Stimulated activated CD8-positive, alpha-beta memory T cell treated with anti-CD3 and anti-CD28 coated beads, Interleukin-7, amount 100 ng/mL, for 4 hours (primary cell): ENCODE measurements around the gene AKT1.

Experiments
- DNase-seq, 2 donors: peaks; one replicate each; pipeline ENCODE4 v3.0.0-alpha.2; 2020; ENCODE audit warnings: low read depth in 2 of 2

Gene AKT1

DNA sequence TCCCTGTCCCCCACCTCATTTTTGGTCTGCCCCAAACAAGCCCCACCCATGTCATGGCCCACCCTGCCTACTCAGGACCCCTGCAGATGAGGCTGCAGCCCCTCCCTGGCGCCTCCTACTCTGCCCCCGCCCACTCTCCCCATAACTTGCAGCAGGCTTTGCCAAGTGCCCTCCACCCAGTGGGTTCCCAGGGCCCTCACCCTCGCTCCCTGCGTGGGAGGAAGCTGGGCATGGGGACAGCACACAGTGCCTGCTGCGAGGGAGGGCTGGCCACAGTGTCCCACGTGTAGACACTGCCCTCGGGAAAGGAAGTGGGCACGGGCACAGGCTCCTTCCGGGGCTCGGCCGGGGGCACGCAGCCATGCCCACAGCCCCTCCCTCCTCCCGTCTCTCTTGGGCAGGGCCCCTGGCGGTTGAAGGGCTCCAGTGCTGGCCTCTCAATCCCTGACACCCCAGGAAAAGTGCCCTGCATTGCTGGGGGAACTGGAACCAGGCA lies 9.4 kb downstream of the AKT1 start:
- DNase-seq, result no peak

DNA sequence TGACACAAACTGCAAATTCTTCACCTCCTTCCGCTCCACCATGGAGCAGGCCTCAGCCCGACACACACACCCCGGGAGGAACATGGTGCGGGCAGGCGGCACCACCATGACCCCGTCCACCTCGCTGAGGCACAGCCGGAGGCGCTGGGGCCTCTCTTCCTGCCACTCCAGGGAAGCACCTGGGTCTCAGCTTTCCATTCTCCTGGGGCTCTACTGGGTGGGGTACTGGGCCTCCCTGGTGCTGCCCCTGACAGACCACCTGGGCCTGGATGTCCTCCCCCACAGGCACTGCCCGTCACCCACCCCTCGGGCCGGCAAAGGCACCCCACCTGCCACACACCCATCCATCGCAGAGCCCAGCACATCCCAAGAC lies 9.9 kb downstream of the AKT1 start:
- DNase-seq, result no peak

DNA sequence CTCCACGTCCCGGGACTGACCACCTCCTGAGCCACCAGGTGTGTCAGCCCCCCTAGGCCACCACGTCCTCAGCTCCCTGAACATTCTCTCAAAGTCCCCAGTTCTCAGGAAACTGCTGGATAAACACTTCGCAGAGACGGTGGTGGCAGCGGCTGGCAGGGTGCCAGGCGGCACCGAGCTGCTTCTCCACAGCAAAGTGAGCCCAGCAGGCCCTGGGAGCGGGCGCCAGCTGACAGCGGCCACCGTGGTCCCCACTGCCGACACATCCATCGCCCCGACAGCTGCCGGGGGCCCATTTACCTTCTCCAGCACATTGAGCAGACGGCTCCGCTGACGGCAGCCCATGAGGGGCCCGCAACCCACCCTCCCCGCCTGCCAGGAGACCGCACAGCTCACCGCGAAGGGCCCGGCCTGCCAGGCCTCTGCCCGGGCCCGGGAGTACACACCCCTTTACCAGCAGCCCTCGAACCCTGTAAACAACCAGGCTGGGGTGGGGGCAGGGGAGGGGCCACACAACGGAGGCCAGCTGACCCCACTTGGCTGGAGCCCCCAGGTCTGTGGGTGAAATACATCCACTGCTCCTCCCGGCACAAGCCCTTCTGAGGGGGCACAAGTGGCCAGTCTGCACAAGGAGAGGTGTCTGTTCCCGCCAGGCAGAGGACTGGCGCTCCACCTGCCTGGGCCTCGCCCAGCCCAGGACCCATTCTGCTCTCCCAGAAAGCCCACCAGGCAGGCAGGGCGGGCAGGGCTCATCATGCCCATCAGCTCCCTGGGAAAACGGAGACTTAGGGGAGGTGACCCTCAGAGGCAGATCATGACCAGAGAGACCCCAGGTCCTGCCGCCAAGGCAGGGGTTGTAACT lies 10.5 kb downstream of the AKT1 start:
- no peak for DNase-seq

DNA sequence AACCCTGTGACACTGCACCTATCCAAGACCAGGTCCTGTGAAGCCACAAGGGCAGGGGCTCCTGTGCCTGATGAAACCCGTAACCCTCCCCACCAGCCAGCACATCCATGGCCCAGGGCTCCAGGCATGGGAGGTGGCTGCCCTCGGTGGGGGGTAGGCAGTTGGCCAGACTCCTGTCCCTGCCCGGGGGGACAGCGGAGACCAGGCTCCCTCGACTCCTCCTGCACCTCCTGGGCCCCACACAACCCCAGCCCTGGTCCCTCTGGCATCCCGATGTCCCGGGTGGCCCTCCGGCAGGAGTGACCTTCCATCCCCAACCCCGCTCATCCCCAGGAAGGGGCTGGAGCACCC lies 11.4 kb downstream of the AKT1 start:
- no peak for DNase-seq

DNA sequence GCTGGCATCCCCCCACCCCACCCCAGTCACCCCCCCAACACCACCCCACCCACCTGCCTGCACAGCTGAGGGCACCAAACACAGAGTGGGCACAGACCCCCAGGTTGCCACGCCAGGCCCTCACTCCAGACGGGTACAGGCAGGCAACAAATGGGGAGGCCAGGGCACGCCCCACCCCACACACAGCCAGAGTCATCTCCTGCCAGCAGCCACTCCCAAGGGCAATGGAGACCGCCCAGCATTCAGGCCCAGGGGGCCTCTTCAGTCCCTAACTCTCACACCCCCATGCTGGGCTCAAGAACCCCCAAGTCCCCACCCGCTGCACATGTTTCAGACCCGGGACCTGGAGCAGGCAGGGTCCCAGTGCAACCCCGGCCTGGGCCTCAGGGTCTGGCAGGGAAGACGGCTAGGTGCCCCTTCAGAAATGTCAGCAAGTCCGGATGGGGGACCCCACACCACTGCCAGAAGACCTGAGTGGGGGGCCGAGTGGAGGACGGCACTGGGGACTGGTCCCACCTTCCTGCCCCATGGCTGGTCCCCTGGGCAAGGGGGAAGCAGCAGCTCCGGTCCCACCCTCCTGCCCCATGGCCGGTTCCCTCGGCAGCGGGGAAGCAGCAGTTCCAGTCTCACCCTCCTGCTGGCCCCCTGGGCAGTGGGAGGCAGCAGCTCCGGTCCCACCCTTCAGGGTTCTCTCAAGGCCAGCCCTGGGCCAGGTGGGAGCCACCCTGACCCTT lies 11.9 kb downstream of the AKT1 start:
- DNase-seq, result no peak

DNA sequence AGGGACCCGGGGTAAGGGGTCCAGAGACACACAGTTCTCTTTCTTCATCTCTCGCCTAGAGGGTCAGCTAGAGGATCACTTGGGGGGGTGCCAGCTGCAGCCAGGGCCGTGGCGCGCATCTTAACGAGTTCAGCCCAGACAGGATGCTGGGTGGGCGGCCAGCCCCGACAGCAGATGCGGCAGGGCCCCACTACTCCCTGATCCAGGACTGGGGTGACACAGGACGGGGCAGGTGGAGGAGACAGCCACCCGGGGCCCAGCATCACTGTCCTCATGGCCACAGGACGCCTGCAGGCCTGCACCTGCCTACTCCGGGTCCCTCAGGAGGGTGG lies 12.8 kb downstream of the AKT1 start:
- no peak for DNase-seq

DNA sequence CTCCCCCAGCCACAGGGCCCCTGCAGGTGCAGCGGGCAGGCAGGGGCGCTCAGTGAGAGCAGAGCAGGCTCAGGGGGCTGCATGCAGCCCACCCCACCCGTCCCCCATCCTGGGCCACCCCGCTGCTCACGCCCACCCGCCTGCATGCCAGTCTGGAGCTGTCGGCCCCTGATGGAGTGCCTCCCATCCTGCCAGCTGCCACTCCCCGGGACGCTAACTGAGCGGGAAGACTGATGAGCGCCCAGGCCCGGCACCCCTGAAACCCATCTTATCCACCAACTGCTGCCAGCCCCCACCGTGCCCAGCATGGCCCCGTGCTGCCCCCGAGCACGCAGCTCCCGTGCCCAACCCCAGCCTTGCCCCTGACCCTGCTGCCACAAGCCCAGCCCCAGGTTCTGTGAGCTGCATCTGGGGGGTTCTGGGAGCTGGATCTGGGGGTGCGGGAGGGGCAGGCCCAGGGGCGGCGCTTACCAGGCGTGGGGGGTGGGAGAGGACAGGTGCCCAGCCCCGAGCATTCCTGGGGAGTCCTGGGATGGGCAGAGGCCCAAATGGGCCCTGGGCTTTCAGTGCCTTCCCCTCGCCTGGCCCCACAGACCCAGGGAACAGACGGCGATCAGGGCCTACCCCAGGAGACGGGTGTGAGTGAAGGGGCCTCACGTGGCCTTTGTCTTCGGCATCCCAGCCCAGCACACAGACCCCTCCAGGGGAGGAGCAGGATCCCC lies 13.3 kb downstream of the AKT1 start:
- DNase-seq, result no peak

DNA sequence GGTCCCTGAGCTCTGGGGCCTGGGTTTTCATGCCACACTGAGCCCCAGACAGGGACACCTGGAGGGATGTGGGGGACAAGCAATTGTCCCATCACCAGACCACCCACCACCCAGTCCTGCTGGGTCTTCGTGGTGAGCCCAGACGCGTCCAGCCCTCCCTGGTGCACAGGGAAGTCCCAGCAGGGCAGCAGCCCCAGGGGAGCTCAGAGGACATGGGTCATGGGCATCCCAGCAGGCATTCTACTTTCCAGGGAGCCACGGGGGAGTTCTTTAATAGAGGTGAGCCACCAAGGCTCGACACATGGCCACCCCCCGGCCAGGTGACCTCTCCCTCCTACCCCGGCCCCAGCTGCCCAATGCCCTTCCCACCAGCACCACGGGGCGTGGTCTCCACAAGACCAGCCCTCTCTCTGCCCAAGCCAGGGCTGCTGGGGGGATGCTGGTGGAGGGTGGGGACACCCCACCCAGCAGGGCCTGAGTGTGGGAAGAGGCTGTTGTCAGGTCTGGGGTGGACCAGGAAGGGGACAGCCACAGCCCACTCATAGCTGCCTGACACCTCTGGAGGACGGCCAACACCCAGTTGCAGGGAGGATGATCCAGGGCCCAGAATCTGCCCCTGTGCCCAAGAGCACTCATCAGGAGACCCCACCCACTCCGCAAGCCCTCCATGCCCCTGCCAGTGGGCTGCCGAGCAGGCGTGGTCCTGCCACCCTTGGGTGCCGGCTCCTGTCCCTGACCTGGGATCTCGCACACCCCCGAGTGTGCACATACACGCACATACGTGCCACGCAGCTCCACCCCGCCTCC lies 14.1 kb downstream of the AKT1 start:
- no peak for DNase-seq

DNA sequence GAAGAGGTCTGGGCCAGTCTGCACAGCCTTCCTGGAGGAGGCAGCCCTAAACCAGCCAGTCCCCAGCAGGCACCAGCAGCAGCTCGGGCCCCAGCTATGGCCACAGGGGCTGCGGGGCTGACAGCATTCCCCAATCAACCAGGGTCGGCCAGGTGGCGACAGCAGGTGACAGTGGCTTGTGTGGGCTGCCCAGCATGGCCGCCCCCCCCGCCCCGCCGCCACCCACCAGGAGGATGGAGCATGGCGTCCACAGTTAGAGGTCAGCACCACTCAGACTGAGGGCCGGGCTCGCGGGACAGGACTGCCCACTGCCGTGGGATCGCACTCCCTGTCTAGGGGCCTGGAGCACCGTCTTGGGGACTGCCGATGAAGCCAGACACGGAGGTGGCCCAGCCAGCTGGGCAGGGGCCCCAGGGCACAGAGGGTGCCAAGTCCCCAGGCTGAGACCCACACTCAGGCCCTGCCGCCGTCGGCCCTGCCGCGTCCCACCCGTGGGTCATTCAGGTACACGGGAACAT lies 15.0 kb downstream of the AKT1 start:
- no peak for DNase-seq

DNA sequence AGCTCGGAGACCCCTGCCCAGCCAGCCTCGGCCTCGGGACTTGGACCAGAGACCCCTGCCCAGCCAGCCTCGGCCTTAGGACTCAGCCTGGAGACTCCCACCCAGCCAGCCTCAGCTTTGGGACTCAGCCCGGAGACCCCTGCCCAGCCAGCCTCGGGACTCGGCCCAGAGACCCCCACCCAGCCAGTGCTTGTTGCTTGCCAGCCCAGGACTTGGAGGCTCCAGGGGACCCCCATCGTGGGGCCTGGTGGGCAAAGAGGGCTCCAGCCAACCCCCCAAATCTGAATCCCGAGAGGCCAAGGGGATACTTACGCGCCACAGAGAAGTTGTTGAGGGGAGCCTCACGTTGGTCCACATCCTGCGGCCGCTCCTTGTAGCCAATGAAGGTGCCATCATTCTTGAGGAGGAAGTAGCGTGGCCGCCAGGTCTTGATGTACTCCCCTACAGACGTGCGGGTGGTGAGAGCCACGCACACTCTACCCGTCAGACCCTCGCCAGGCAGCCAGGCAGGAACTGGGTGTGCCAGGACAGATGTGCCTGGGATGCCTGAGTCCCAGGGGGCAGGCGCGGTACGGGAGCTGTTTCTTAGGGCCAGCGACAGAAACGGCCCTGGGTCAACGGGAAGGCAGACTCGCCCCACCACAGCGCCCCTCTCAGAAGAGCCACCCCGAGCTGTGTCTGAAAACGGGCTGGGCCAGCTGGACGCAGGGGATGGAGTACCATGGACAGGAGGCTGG lies 15.6 kb downstream of the AKT1 start:
- no peak for DNase-seq

DNA sequence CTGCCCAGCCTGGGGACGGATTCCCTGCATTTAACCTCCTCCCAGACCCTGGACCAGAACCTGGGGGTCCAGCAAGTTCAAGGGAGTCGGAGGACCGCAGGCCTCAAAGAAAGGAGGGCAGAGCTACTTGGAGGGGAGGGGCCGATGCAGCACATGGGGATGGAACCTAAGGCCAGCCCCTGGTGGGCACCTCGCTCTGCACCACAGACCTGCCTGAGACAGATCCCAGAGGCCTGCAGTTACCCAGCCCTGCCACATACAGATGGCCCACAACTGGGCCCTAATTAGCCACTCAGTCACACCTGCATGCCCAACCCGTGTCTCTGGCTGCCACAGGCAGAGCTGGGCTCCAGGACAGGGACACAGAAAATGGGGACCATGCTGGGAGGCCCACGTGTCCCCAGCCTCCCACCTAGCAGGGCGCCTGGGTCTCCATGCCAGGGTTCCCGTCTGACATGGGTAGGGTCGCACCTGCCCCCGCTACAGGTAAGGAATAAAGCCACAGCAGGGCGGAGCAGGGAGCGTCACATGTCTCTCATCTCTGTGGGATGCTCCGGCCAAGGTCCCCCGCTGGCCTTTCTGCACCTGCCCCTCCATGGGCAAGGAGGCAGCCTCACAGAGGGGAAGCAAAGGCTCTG lies 16.7 kb downstream of the AKT1 start:
- no peak for DNase-seq

DNA sequence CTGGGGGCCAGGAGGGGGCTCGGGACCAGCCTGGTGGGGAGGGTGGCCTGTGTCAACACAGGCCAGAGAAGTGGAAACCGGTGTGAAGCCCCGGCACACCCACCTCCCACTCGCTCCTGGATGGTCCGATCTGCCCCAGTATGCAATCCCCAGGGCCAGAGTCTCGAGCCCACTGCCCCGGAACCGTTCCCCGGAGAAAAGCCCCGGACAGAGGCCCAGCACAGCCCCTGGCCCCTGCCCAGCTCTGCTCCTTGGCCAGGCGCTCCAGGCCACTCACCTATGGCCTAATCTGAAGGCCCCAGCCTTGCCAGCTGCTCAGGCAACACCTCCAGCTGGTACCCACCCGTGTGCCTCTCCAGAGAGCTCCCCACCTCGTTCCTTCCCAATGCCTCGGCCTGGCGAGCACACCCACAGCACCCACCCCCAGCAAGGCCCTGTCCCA lies 17.7 kb downstream of the AKT1 start:
- DNase-seq, result no peak

DNA sequence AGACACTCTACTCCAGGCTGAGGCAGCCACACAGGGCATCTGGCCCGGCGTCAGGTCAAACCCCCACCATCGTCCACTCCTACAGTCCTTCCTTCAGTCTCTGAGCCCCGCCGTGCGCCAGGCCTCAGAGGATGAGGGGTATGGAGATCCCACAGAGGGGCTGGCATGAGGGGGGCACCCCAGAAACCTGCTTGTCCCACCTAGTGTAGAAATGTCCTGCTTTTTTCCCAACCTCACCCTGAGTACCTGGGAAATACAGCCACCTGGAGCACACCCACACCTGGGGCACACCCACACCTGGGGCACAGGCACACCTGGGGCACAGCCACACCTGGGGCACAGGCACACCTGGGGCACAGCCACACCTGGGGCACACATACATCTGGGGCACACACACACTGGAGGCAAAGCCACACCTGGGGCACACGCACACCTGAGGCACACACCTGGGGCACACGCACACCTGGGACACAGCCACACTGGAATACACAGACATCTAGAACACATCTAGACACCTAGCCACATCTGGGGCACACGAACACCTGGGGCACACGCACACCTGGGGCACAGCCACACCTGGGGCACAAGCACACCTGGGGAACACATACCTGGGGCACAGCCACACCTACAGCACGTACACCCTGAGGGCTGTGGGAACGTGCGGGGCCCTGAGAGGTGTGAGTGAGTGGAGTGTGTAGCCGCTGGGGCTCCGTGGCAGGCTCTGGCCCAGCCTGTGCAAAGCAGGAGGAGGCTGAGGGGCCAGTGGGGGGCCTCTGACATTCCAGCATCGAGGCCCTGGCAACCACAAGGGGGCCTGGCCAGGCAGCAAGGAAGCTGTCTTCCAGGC lies 18.4 kb downstream of the AKT1 start:
- DNase-seq, result no peak

DNA sequence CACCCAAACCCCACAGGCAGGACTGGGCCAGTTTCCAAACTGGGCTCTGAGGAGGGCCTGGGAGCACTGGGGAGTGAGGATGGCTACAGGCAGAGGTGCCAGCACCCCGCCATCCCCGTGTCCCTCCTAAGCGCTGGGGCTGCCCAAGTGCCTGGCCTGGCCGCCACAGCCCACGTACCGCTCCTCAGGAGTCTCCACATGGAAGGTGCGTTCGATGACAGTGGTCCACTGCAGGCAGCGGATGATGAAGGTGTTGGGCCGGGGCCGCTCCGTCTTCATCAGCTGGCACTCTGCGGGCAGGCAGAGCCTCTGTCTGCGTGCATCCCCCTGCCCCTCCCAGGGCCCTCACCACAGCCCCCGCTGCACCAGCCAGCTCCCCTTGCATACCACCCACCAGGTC lies 19.1 kb downstream of the AKT1 start:
- DNase-seq, result no peak

DNA sequence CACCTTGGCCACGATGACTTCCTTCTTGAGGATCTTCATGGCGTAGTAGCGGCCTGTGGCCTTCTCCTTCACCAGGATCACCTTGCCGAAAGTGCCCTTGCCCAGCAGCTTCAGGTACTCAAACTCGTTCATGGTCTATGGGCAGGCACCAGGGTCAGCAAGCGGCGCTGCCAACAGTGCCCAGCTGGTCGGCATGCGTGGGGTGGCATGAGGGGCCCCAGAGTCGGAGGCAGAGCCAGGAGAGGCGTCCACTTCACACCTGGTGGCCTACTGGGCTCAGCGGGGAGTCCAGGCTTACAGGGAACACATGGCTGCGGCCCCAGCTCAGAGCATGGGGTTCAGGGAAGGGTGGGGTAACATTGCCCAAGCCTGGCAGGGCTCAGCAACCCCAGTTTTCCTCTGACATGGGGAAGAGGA lies 20.5 kb downstream of the AKT1 start:
- no peak for DNase-seq

DNA sequence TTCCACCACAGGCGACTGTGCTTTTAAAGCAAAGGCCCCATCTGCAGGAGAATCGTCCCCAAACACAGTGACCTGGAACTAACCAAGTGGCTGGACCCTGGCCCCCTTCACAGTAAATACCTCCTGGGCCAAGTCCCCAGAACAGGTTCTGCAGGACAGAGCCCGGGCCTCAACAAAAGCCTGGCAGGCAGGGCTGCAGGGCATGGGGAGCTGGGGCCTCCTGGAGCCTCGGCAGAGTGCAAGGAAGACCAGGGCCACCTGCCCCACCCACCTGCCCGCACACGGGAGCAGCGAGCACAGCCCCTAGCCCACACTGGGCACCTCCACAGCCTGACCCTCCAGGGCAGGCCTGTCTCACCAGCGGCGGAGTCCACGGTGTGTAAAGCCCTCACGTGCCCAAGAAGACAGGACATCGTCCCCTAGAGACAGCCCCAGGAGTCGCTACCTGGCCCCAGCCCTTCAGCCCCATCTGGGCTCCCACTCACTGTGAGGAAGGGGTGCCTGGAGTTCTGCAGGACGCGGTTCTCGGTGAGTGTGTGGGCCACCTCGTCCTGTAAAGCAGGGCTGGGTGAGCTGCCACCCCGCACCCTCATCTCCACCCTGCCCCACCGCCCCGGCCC lies 21.0 kb downstream of the AKT1 start:
- DNase-seq, result no peak

DNA sequence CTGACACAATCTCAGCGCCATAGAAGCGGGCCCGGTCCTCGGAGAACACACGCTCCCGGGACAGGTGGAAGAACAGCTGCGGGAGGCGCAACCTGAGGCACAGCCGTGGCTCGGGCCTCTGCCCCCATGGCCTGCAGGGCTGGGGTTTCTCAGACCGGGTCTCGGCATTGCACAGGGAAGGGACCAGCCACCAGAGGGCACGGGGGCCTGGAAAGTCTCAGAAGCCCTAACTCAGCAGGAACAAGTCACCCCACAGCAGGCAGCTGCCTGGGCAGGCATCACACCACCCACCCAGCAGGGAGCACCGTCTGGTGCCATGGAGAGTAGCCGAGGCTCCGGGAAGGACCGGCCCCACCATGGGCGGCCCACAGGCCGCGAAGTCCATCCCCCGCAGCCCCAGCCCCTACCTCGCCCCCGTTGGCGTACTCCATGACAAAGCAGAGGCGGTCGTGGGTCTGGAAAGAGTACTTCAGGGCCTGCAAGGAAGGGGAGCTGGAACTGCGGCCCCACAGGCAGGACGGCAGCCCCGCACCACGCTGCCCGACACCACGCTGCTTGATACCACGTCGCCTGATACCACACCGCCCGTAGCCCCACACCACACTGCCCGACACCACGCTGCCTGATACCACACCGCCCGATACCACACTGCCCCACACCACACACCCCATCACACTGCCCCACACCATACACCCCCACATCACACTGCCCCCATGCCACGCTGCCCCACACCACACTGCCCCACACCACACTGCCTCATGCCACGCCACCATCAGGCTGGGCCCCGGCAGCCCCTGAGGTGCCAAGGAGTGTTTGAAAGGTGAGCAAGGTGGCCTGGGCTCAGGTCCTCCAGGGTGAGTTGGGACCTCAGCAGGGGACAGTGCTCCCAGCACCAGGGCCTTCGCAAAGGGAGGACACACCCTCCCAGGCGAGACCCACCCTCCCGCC lies 21.8 kb downstream of the AKT1 start:
- DNase-seq, result no peak
